PC-9 (cell line): ENCODE data around the gene TMEM52. TPM values are rescaled to one million over a fixed set of nuclear protein-coding genes. Genes with fewer than 3 reads are reported as not detected.

ENCODE experiments used
- BruUV-seq: library from RNA; stranded (reverse); fragments of 400-500 nt; replicated peaks from 2 replicates; lab custom pipeline; 2021; lab: Mats Ljungman, UMichigan
- CTCF ChIA-PET: fragments of 300-600 bp; sonication (Branson Sonifier 250); formaldehyde crosslinking; loops from one replicate; lab custom pipeline; 2022; ENCODE audit warnings: antibody characterized with exemption; lab: Charles Lee
- POLR2A ChIA-PET: fragments of 300-600 bp; sonication (Branson Sonifier 250); formaldehyde crosslinking; loops from one replicate; lab custom pipeline; 2022; ENCODE audit warnings: antibody characterized with exemption; ENCODE audit not compliant: unreplicated experiment; lab: Charles Lee
- DNase-seq, 2 experiments: peaks; one replicate each; pipeline versions ENCODE4 v3.0.0 to v3.0.0-alpha.2; 2015 to 2022; ENCODE audit warnings: mixed read lengths in 1 of 2
- H2AFZ ChIP-seq: fragments of 200-600 bp; sonication (generic); 2 replicates; pipeline ENCODE4 v1.8.1; 2017; ENCODE audit warnings: antibody characterized with exemption
- H3F3A ChIP-seq: fragments of 200-600 bp; sonication (generic); 2 replicates; pipeline ENCODE4 v1.8.1; 2017; ENCODE audit warnings: antibody characterized with exemption, mild to moderate bottlenecking, low read depth; ENCODE audit not compliant: insufficient read depth
- H3K27ac ChIP-seq: fragments of 200-600 bp; sonication (generic); 2 replicates; pipeline ENCODE4 v1.6.1; 2016; ENCODE audit warnings: mixed run types
- H3K27me3 ChIP-seq: fragments of 200-600 bp; sonication (generic); 2 replicates; pipeline ENCODE4 v1.6.1; 2016; ENCODE audit warnings: low read depth, mixed run types; ENCODE audit not compliant: insufficient read depth
- H3K36me3 ChIP-seq: fragments of 200-600 bp; sonication (generic); 2 replicates; pipeline ENCODE4 v1.6.1; 2016; ENCODE audit warnings: low read depth, mixed run types
- H3K4me1 ChIP-seq: fragments of 200-600 bp; sonication (generic); replicated peaks from 2 replicates; pipeline ENCODE4 v1.6.1; 2016; ENCODE audit warnings: mixed run types; ENCODE audit not compliant: insufficient read depth
- H3K4me2 ChIP-seq: fragments of 200-600 bp; sonication (generic); 2 replicates; pipeline ENCODE4 v1.6.1; 2017; ENCODE audit warnings: mixed run types
- H3K4me3 ChIP-seq: fragments of 200-600 bp; sonication (generic); 2 replicates; pipeline ENCODE4 v1.6.1; 2016; ENCODE audit warnings: mixed run types
- H3K79me2 ChIP-seq: fragments of 200-600 bp; sonication (generic); 2 replicates; pipeline ENCODE4 v1.6.1; 2017; ENCODE audit warnings: low read depth, mixed run types
- H3K9me2 ChIP-seq: fragments of 200-600 bp; sonication (generic); 2 replicates; pipeline ENCODE4 v1.8.1; 2017; ENCODE audit warnings: mild to moderate bottlenecking; ENCODE audit not compliant: insufficient read depth
- H3K9me3 ChIP-seq: fragments of 200-600 bp; sonication (generic); 2 replicates; pipeline ENCODE4 v1.8.1; 2016; ENCODE audit warnings: low read depth; ENCODE audit not compliant: insufficient read depth
- H4K20me1 ChIP-seq: fragments of 200-600 bp; sonication (generic); 2 replicates; pipeline ENCODE4 v1.8.1; 2017; ENCODE audit not compliant: insufficient read depth
- EZH2 ChIP-seq: fragments of 200-600 bp; sonication (generic); IDR thresholded peaks from 2 replicates; pipeline ENCODE4 v1.8.0; 2017; ENCODE audit warnings: antibody characterized with exemption, low read depth
- intact Hi-C: fragments of 100-400 bp; cut with micrococcal nuclease; formaldehyde crosslinking; loops from one replicate; pipeline ENCODE4 v1.10.0; 2022; ENCODE audit not compliant: unreplicated experiment
- total RNA-seq: library from RNA; stranded (reverse); gene quantifications from 2 replicates; pipeline ENCODE4 v1.2.3, GENCODE V29; 2021
- TF ChIP-seq, protein P1 (sequence below): fragments of 200-600 bp; sonication (generic); conservative IDR thresholded peaks from 2 replicates; pipeline ENCODE4 v1.6.1; 2017; ENCODE audit warnings: mixed run types, antibody characterized with exemption, mild to moderate bottlenecking, moderate library complexity

TMEM52 gene
- total RNA-seq, 1 experiment from 2014 or later = 7.4 TPM

DNA sequence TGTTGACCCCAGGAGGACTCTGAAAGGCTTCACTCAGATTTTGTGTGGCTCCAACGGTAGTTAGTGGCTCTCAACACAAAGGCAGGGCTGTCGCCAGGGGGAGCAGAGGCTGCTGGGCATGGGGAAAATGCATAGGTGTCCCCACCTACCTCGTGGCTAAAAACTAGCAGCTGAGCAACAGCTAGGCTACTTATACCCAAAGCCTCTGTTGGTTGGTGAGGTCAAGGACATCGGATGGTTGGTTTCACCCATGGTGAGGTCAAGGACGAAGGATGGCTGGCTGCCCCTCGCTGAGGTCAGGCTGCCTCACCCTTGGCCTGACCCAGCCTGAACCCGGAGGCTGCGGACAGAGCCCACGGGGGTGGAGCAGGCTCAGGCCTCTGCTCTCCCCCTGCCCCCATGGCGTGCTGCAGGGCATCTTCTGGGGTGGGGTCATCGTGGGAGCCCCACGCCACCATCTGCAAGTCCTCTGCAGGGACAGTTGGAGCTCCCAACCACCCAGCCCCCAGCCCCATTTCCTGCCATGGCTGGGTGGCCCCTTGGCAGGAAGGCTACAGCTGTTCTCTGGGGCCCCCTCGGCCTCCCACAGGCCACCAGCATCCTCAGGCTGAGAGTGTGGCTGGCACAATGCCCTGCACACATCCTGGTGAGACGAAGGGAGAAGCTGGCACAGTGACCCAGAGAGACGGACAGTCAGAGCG is 19.7 kb downstream of the TMEM52 start:
- Histone ChIP-seq H3K36me3 (no peaks in the 10 kb centered on the region), H3K27me3 (no peaks in the 10 kb centered on the region), H3K27ac (no peak overlapping the region), H3K4me3 (no peak overlapping the region), H3K79me2 (no peaks in the 10 kb centered on the region), H3K4me1 (peaks cover 18% of the 10 kb centered on the region), H4K20me1 (no peaks in the 10 kb centered on the region), H2AFZ (no peak overlapping the region), H3K9me2 (no peaks in the 10 kb centered on the region), H3K9me3 (no peaks in the 10 kb centered on the region), H3K4me2 (no peak overlapping the region), H3F3A (peaks cover 16% of the 10 kb centered on the region)
- intact Hi-C loops = no loop called here
- no peak for DNase-seq
- no TSS peak for BruUV-seq
- POLR2A ChIA-PET = no interaction called here
- CTCF ChIA-PET = no interaction called here
- TF ChIP-seq EZH2 = no peak
- TF ChIP-seq, protein P1, sequence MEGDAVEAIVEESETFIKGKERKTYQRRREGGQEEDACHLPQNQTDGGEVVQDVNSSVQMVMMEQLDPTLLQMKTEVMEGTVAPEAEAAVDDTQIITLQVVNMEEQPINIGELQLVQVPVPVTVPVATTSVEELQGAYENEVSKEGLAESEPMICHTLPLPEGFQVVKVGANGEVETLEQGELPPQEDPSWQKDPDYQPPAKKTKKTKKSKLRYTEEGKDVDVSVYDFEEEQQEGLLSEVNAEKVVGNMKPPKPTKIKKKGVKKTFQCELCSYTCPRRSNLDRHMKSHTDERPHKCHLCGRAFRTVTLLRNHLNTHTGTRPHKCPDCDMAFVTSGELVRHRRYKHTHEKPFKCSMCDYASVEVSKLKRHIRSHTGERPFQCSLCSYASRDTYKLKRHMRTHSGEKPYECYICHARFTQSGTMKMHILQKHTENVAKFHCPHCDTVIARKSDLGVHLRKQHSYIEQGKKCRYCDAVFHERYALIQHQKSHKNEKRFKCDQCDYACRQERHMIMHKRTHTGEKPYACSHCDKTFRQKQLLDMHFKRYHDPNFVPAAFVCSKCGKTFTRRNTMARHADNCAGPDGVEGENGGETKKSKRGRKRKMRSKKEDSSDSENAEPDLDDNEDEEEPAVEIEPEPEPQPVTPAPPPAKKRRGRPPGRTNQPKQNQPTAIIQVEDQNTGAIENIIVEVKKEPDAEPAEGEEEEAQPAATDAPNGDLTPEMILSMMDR = 0 out of 2 replicates have a peak, but pooled peaks have one; percentile 19

DNA sequence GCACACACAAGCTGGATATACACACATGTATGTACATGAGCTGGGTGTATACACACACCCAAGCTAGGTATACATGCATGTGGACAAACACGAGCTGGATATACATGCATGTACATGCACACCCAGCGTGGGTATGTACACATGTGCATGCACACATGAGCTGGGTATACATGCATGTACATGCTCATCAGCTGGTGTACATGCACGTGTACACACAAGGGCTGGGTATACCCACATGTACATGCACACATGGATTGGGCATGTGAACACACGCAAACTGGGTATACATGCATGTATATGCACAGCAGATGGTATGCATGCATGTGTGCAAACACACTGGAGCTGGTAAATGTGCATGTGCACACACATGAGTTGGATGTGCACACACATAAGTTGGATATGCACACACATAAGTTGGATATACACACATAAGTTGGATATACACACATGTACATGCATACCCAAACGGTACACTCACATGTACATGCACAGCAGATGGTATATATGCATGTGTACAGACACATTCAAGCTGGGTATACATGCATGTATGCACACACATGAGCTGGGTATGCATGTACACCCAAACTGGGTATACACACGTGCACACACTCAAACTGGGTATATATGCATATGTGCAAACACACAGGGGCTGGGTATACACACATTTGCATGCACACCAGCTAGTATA is 20.7 kb downstream of the TMEM52 start:
- no peak overlapping the region for H3K4me3 ChIP-seq
- TF ChIP-seq EZH2 = no peak
- TF ChIP-seq, protein P1 = no peak
- H3K4me1 ChIP-seq = peaks cover 24% of the 10 kb centered on the region
- CTCF ChIA-PET = no interaction called here
- H3K36me3 ChIP-seq = no peaks in the 10 kb centered on the region
- no peaks in the 10 kb centered on the region for H3K9me2 ChIP-seq
- DNase-seq = no peak
- H3K9me3 ChIP-seq = no peaks in the 10 kb centered on the region
- no peak overlapping the region for H2AFZ ChIP-seq
- H3K27ac ChIP-seq = no peak overlapping the region
- no peaks in the 10 kb centered on the region for H3K79me2 ChIP-seq
- no peak overlapping the region for H3K4me2 ChIP-seq
- H4K20me1 ChIP-seq = no peaks in the 10 kb centered on the region
- intact Hi-C loops = no loop called here
- POLR2A ChIA-PET = no interaction called here
- no peaks in the 10 kb centered on the region for H3K27me3 ChIP-seq
- BruUV-seq = no TSS peak
- peaks cover 16% of the 10 kb centered on the region for H3F3A ChIP-seq

DNA sequence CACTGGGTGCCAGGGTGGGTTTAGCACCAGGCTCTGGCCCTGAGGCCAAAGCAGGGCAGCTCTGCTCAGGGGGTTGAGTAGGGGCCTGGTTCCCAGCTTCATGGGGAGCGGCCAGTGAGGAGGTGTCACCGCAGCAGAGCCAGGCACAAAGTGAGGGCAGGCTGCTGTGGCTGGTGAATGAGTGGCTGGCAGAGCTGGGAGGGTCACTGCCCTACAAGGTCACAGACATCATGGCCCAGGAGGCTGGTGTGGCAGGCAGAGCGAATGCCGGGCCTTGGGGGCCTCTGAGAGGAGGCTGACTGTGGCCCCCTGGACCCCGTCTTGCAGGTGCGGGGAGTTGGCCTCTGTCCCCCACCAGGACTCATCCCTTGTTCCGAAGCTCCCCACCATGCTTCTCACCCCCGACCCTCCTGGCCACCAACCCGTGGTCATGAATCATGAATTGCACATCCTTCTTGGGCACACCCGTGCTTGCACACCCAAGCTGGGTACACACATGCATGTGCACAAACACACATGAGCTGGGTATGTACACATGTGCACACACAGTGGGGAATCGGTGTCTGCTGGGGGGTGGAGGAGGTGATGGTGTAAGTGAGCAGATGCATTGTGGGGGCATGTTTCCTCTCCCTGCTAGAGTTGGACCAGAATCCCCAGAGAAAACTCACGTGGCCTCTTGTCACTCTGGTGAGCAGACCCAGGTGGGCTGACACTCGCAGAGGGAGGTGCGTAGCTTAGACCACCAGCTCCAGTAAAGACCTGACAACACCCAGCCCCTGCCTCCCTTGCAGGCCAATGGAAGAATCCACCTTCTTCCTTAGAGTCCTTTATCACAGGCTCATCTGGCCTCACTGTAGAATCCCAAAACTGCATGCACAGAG is 23.4 kb downstream of the TMEM52 start:
- H3K4me2 ChIP-seq = no peak overlapping the region

More for the DNA sequence above, 23.4 kb downstream of the TMEM52 start:
- DNase-seq = no peak
- Histone ChIP-seq H3K4me3 (no peak overlapping the region), H3F3A (peaks cover 16% of the 10 kb centered on the region), H3K36me3 (no peaks in the 10 kb centered on the region), H3K9me2 (no peaks in the 10 kb centered on the region), H4K20me1 (no peaks in the 10 kb centered on the region), H3K79me2 (no peaks in the 10 kb centered on the region), H3K27me3 (no peaks in the 10 kb centered on the region), H3K4me1 (peaks cover 32% of the 10 kb centered on the region), H2AFZ (no peak overlapping the region), H3K9me3 (no peaks in the 10 kb centered on the region), H3K27ac (no peak overlapping the region)
- intact Hi-C loops = no loop called here
- TF ChIP-seq, protein P1 = no peak
- TF ChIP-seq EZH2 = no peak
- CTCF ChIA-PET = no interaction called here
- no TSS peak for BruUV-seq
- POLR2A ChIA-PET = no interaction called here
